Heart right ventricle (tissue), 16 donors: ENCODE results near the gene OR56A3. TPM values are rescaled to one million over a fixed set of nuclear protein-coding genes. Genes with fewer than 3 reads are reported as not detected.

ENCODE experiments used
- ATAC-seq, 8 donors: fragments of 200-7000 bp; cut with Tn5 transposase; one replicate each; pipeline ENCODE4 v1.9.1; 2020; ENCODE audit warnings: mild to moderate bottlenecking in 8 of 8, moderate library complexity in 8 of 8, moderate number of reproducible peaks in 1 of 8
- DNase-seq, 2 donors: peaks; one replicate each; pipeline ENCODE4 v3.0.0-alpha.2; 2020
- H3K27ac ChIP-seq, 10 donors: fragments of 200-600 bp; sonication (generic) in 2 of 10; one replicate each; pipeline versions ENCODE4 v1.5.0 to v1.8.0; 2020 to 2022; ENCODE audit warnings: mild to moderate bottlenecking in 3 of 10
- H3K27me3 ChIP-seq, 7 donors: fragments of 200-600 bp; one replicate each; pipeline ENCODE4 v1.8.0; 2021 to 2022; ENCODE audit warnings: mild to moderate bottlenecking in 2 of 7
- H3K36me3 ChIP-seq, 9 donors: fragments of 200-600 bp; sonication (generic) in 1 of 9; one replicate each; pipeline versions ENCODE4 v1.5.0 to v1.8.0; 2020 to 2022; ENCODE audit warnings: mild to moderate bottlenecking in 2 of 9
- H3K4me1 ChIP-seq, 9 donors: fragments of 200-600 bp; sonication (generic) in 1 of 9; one replicate each; pipeline versions ENCODE4 v1.5.0 to v1.8.0; 2020 to 2022; ENCODE audit warnings: mild to moderate bottlenecking in 4 of 9
- H3K4me3 ChIP-seq, 10 donors: fragments of 200-600 bp; sonication (generic) in 2 of 10; one replicate each; pipeline versions ENCODE4 v1.5.0 to v1.8.0; 2020 to 2022; ENCODE audit warnings: mild to moderate bottlenecking in 7 of 10, moderate library complexity in 2 of 10
- H3K9me3 ChIP-seq, 11 donors: fragments of 200-600 bp in 10 of 11; sonication (generic) in 2 of 11; one replicate each; pipeline versions ENCODE4 v1.5.0 to v1.8.0; 2013 to 2022; ENCODE audit warnings: mild to moderate bottlenecking in 2 of 11, control low read depth in 1 of 11, moderate library complexity in 1 of 11
- CTCF ChIP-seq, 9 donors: fragments of 200-600 bp; sonication (generic) in 2 of 9; IDR thresholded peaks; one replicate each; pipeline versions ENCODE4 v1.5.0 to v1.8.0; 2021 to 2022; ENCODE audit warnings: antibody characterized with exemption in 9 of 9, mild to moderate bottlenecking in 5 of 9, moderate library complexity in 1 of 9
- WGBS, 2 donors: extraction: QIAGEN DNeasy Blood & Tissue Kit; methylation state at CpG; one replicate each; pipeline ENCODE4 v1.1.7; 2013; ENCODE audit warnings: inconsistent platforms in 1 of 2; 5-methylcytosine and 5-hydroxymethylcytosine counted together
- intact Hi-C, 10 donors: fragments of 100-400 bp; cut with DNase I; formaldehyde crosslinking; loops; one replicate each; pipeline versions ENCODE4 v1.11.1 to v1.14.2; 2022
- long read RNA-seq, 3 donors: library from polyadenylated mRNA; unstranded; transcript quantifications; one replicate each; pipeline ENCODE4 v2.0.0, GENCODE V29; 2020 to 2021
- polyA plus RNA-seq, 2 donors: library from polyadenylated mRNA; stranded (reverse); fragments of 200-250 nt; gene quantifications; one replicate each; pipeline ENCODE4 v1.2.3, GENCODE V29; 2013
- total RNA-seq, 10 donors: library from RNA; stranded (reverse); fragmentation: NEBNext Ultra II Directional in 3 of 10; extraction: Animal tissue kit (Norgen Biotek cat#: 25700) in 3 of 10; gene quantifications; one replicate each; pipeline versions ENCODE4 v1.2.1 to v1.2.4, GENCODE V29; 2021 to 2023
- donor health status: Arrhythmogenic right ventricular cardiomyopathy.
- donor health status: ischemic (EF 13 %, LVEDD 7.1; RV severe dilation, severe dysfunction).
- donor health status: healthy with polysubstance abuse.
- donor health status: DM: no; HTN: yes; CAD: no.
- donor health status: DM: no; HTN: no; CAD: no.
- donor health status: ischemic (EF 25% LVEDD 6.9; RV normal size, moderate dysfunction).
- donor health status: ischemic (EF 25% LVEDD 5.7; RV mildly dilated, moderate dysfunction).
- donor health status: healthy.
- donor health status: DM: yes; HTN: yes; CAD: no.
- donor health status: Ischemic cardiomyopathy.
- donor health status: ischemic (EF 35%, LVEDD 5.7; RV mildly dilated, moderate dysfunction).
- donor health status: nonischemic (EF 11% LVEDD 7.7; RV severe dilation, severe dysfunction).
- donor health status: DM: yes; HTN: yes; CAD: no.
- donor health status: PGD.
- donor health status: ischemic (EF 29% LVEDD 5.4; RV normal size, mild dysfunction).
- donor health status: nonischemic (EF 23%, LVEDD 6.1; RV moderate dilation, normal function).

Gene OR56A3
- total RNA-seq (not detected), polyA plus RNA-seq (not detected)
- long read RNA-seq, donor 1 = 0 reads
- long read RNA-seq, donor 2 = 0 reads
- long read RNA-seq, donor 3 = 0 reads

DNA sequence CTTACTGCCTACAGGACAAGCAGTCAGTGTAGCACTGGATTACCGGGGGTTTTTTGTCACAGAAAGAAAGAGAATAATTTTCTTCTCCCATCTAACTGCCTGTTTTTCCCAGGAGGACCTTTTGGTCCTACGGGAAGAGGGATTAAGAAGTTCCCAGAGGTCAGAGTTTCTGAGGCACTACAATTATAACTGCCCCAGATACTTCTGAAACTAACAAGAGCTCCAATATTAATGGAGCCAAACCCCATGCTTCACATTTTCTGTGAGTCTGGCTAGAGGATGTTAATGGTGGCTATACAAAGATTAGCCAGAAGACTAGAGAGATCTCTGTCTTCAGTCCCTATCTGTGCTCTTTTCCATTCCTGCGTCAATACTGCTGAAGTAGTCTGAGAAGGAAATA lies at the start of gene OR56A3:
Gene OR56A3, plus strand, starts transcription at position 301 of the 400 bp plus-strand sequence. CDS start 5,096 bp downstream, outside the sequence.
- H3K4me3 ChIP-seq = no peak within 1 kb of the TSS
- peaks cover 0 to 6% (median 0%) of the 10 kb centered on the region in 11 donors for H3K9me3 ChIP-seq
- H3K27me3 ChIP-seq = no peaks in the 10 kb centered on the region
- TF ChIP-seq CTCF (IDR thresholded peaks at IDR 0.05) = no peak
- intact Hi-C loops = no loop called here
- ATAC-seq (no peak), DNase-seq (no peak)
- no peak within 1 kb of the TSS for H3K27ac ChIP-seq
- no peaks in the 10 kb centered on the region for H3K36me3 ChIP-seq
- no peaks in the 10 kb centered on the region for H3K4me1 ChIP-seq
- WGBS, 2 donors = 77 to 78% methylated on average over 3 of the region's 3 CpGs

GRCh38 chr11:5892908-5893307 lies 49.1 kb upstream of the OR56A3 start, which contains the start of gene OR52E5:
OR52E5 (plus strand) TSS chr11:5893208; CDS start chr11:5900777, 7,569 bp downstream.
- no peak within 1 kb of the TSS for H3K4me3 ChIP-seq
- peaks cover 0 to 5% (median 0%) of the 10 kb centered on the region in 7 donors for H3K27me3 ChIP-seq
- H3K4me1 ChIP-seq = no peaks in the 10 kb centered on the region
- no peak for DNase-seq
- WGBS, 2 donors = 83 to 87% methylated on average over 3 of the region's 3 CpGs
- no peak for TF ChIP-seq CTCF (IDR thresholded peaks at IDR 0.05)
- no peaks in the 10 kb centered on the region for H3K36me3 ChIP-seq
- no peak within 1 kb of the TSS for H3K27ac ChIP-seq
- no peaks in the 10 kb centered on the region for H3K9me3 ChIP-seq
- ATAC-seq = no peak
- intact Hi-C loops = no loop called here

- intact Hi-C loops = no loop called here
- no peak overlapping the region for H3K27ac ChIP-seq
Observed at GRCh38 chr11:5899534-5899933, 42.5 kb upstream of the OR56A3 start.

GRCh38 chr11:5910540-5910939 lies 31.5 kb upstream of the OR56A3 start:
- Histone ChIP-seq H3K27ac (no peak overlapping the region), H3K9me3 (peaks cover 0 to 33% (median 0%) of the 10 kb centered on the region in 11 donors), H3K4me3 (no peak overlapping the region), H3K4me1 (no peaks in the 10 kb centered on the region), H3K27me3 (no peaks in the 10 kb centered on the region), H3K36me3 (no peaks in the 10 kb centered on the region)
- TF ChIP-seq CTCF (IDR thresholded peaks at IDR 0.05) = no peak
- ATAC-seq (no peak), DNase-seq (no peak)
- 72 to 73% methylated on average over 2 of the region's 2 CpGs for WGBS, 2 donors
- intact Hi-C loops = no loop called here

More at GRCh38 chr11:5899534-5899933, 42.5 kb upstream of the OR56A3 start:
- no peak for ATAC-seq
- Histone ChIP-seq H3K36me3 (no peaks in the 10 kb centered on the region), H3K27me3 (peaks cover 0 to 4% (median 0%) of the 10 kb centered on the region in 7 donors), H3K9me3 (no peaks in the 10 kb centered on the region), H3K4me1 (no peaks in the 10 kb centered on the region), H3K4me3 (no peak overlapping the region)
- TF ChIP-seq CTCF (IDR thresholded peaks at IDR 0.05) = no peak
- DNase-seq = no peak
- WGBS, 2 donors = 74 to 83% methylated on average over 2 of the region's 2 CpGs
